Measurements from ENCODE around the gene ALK.

ALK gene

GRCh38 chr2:29920130-29920577, 1.2 kb downstream of the ALK start:
- TF ChIP-seq ZBTB7A (IDR thresholded peaks at IDR 0.05; ENCODE audit: low read depth) = peak; percentile 95
- TF ChIP-seq, protein P1, sequence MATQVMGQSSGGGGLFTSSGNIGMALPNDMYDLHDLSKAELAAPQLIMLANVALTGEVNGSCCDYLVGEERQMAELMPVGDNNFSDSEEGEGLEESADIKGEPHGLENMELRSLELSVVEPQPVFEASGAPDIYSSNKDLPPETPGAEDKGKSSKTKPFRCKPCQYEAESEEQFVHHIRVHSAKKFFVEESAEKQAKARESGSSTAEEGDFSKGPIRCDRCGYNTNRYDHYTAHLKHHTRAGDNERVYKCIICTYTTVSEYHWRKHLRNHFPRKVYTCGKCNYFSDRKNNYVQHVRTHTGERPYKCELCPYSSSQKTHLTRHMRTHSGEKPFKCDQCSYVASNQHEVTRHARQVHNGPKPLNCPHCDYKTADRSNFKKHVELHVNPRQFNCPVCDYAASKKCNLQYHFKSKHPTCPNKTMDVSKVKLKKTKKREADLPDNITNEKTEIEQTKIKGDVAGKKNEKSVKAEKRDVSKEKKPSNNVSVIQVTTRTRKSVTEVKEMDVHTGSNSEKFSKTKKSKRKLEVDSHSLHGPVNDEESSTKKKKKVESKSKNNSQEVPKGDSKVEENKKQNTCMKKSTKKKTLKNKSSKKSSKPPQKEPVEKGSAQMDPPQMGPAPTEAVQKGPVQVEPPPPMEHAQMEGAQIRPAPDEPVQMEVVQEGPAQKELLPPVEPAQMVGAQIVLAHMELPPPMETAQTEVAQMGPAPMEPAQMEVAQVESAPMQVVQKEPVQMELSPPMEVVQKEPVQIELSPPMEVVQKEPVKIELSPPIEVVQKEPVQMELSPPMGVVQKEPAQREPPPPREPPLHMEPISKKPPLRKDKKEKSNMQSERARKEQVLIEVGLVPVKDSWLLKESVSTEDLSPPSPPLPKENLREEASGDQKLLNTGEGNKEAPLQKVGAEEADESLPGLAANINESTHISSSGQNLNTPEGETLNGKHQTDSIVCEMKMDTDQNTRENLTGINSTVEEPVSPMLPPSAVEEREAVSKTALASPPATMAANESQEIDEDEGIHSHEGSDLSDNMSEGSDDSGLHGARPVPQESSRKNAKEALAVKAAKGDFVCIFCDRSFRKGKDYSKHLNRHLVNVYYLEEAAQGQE (IDR thresholded peaks at IDR 0.05; ENCODE audit: low read depth) = peak; percentile 98
- TF ChIP-seq, protein P2, sequence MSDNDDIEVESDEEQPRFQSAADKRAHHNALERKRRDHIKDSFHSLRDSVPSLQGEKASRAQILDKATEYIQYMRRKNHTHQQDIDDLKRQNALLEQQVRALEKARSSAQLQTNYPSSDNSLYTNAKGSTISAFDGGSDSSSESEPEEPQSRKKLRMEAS (IDR thresholded peaks at IDR 0.05) = peak; percentile 68
- TF ChIP-seq, protein P3, sequence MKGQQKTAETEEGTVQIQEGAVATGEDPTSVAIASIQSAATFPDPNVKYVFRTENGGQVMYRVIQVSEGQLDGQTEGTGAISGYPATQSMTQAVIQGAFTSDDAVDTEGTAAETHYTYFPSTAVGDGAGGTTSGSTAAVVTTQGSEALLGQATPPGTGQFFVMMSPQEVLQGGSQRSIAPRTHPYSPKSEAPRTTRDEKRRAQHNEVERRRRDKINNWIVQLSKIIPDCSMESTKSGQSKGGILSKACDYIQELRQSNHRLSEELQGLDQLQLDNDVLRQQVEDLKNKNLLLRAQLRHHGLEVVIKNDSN (IDR thresholded peaks at IDR 0.05) = no peak

- TF ChIP-seq, protein P1 (IDR thresholded peaks at IDR 0.05; ENCODE audit: low read depth) = no peak
- TF ChIP-seq FOXM1 (IDR thresholded peaks at IDR 0.05; ENCODE audit: borderline replicate concordance, low read depth) (no peak), CREB1 (IDR thresholded peaks at IDR 0.05; ENCODE audit: low read depth) (no peak), EGR1 (IDR thresholded peaks at IDR 0.05) (no peak), TCF12 (IDR thresholded peaks at IDR 0.05; ENCODE audit: low read depth) (no peak), YY1 (IDR thresholded peaks at IDR 0.05; ENCODE audit: low read depth) (no peak), ZBTB7A (IDR thresholded peaks at IDR 0.05; ENCODE audit: low read depth) (no peak), RAD21 (IDR thresholded peaks at IDR 0.05; ENCODE audit: low read depth) (no peak)
- TF ChIP-seq, protein P3 (IDR thresholded peaks at IDR 0.05) = no peak
These were observed 2.4 kb downstream of the ALK start for GRCh38 chr2:29918941-29919340.

GRCh38 chr2:29917781-29918180, 3.6 kb downstream of the ALK start:
- TF ChIP-seq ZBTB7A (IDR thresholded peaks at IDR 0.05; ENCODE audit: low read depth) = no peak
- TF ChIP-seq CREB1 (IDR thresholded peaks at IDR 0.05; ENCODE audit: low read depth) = no peak
- TF ChIP-seq, protein P3 (IDR thresholded peaks at IDR 0.05) = no peak
- TF ChIP-seq, protein P2 (IDR thresholded peaks at IDR 0.05) = no peak
- TF ChIP-seq TAF1 (IDR thresholded peaks at IDR 0.05; ENCODE audit: low read depth) = no peak
- no peak for TF ChIP-seq TEAD4 (IDR thresholded peaks at IDR 0.05)
- no peak for TF ChIP-seq NFIC (IDR thresholded peaks at IDR 0.05)
- TF ChIP-seq YY1 (IDR thresholded peaks at IDR 0.05; ENCODE audit: low read depth) = no peak
- no peak for TF ChIP-seq RAD21 (IDR thresholded peaks at IDR 0.05; ENCODE audit: low read depth)

GRCh38 chr2:29916571-29916970, 4.8 kb downstream of the ALK start:
- TF ChIP-seq, protein P1 (IDR thresholded peaks at IDR 0.05; ENCODE audit: low read depth) = no peak
- no peak for TF ChIP-seq CEBPB (IDR thresholded peaks at IDR 0.05)

GRCh38 chr2:29910960-29911359, 10.4 kb downstream of the ALK start:
- TF ChIP-seq, protein P1 (IDR thresholded peaks at IDR 0.05; ENCODE audit: low read depth) = peak; percentile 70
- TF ChIP-seq TEAD4 (IDR thresholded peaks at IDR 0.05) = no peak
- no peak for TF ChIP-seq FOXM1 (IDR thresholded peaks at IDR 0.05; ENCODE audit: borderline replicate concordance, low read depth)

Measured in Ishikawa (cell line).